GM18520 (cell line): ENCODE measurements around the gene MSANTD2.
"Not testable (repeated sequence)": the region's sequence is repeated elsewhere in the genome, so short reads cannot be mapped to it uniquely, and the experiment has no call there.

ENCODE experiments used
- ATAC-seq: cut with Tn5 transposase; IDR thresholded peaks from one replicate; pipeline ENCODE4 v1.9.1; 2021; ENCODE audit not compliant: unreplicated experiment

MSANTD2 gene

GRCh38 chr11:124778281-124778680, 21.9 kb downstream of the MSANTD2 start:
- no peak for ATAC-seq

DNA sequence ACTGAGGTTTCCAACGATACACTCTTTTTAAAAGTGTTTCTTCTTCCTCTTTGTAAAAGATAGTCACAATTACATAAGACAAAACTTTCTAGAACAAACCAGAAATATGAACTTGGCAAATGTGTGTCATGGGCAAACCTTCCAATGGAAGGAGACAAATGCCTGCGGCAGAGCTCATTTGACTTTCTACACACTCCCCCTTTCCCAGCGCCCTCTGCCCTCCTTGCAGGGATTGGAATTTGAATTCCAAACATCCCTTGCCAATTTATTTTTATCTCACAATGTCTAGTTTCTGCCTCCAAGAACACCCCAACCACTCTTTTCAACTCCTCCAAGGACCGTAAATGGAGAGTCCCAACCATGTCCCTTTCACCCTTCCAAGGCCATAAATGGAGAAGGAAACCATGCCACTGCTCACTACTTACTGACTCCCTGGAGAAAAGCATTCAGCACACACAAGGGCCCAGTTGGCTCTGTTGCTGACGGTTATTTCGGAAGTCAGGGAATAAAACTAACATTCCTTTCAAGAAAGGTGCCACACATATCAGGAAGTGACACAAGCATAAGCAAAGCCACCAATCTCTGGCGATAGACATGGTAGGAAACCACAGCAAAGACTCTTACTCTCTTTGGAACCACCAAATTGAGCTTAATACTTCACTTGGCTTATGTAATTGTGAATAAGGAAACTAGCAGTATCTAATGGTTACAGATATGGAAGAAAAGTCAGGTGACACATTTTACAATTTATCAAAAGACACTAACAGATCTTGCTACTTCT, 23.2 kb downstream of the MSANTD2 start:
- ATAC-seq = no peak

DNA sequence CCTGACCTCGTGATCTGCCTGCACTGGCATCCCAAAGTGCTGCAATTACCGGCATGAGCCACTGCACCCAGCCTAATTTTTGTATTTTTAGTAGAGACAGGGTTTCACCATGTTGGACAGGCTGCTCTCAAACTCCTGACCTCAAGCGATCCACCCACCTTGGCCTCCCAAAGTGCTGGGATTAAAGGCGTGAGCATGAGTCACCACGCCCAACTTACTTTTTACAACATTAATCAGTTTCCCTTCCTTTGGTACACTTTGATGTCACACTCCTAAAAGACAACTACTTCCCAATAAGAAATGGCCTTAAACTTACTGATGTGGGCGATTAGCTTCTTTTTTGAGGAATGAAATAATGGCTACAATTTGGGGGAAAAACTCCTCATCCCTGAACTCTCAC, 29.2 kb downstream of the MSANTD2 start:
- not testable (repeated sequence) for ATAC-seq

GRCh38 chr11:124769806-124770774, 30.1 kb downstream of the MSANTD2 start:
- ATAC-seq = no peak

DNA sequence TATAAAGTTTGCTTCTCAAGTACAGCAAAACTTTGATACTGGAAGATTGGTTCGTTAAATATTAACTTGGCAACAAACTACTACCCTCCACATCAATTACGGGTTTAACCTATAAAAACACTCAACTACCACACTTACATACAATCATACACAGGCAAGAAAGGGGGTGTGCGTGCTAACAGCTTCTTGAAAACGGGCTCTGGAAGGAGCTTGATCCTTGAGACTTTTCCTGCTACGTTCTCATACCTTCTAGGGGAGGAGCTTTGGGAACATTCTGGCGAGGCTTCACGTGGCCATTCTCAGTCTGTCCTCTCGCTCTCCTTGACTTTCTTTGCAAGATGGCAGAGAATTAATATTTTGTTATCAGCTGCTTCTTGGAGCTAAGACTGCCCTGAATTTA, 31.3 kb downstream of the MSANTD2 start:
- ATAC-seq = no peak

- no peak for ATAC-seq
Measured at GRCh38 chr11:124766156-124766555, 34.0 kb downstream of the MSANTD2 start.

GRCh38 chr11:124763156-124763947, 36.9 kb downstream of the MSANTD2 start:
- no peak for ATAC-seq

GRCh38 chr11:124762624-124763155, 37.5 kb downstream of the MSANTD2 start:
- ATAC-seq = no peak

DNA sequence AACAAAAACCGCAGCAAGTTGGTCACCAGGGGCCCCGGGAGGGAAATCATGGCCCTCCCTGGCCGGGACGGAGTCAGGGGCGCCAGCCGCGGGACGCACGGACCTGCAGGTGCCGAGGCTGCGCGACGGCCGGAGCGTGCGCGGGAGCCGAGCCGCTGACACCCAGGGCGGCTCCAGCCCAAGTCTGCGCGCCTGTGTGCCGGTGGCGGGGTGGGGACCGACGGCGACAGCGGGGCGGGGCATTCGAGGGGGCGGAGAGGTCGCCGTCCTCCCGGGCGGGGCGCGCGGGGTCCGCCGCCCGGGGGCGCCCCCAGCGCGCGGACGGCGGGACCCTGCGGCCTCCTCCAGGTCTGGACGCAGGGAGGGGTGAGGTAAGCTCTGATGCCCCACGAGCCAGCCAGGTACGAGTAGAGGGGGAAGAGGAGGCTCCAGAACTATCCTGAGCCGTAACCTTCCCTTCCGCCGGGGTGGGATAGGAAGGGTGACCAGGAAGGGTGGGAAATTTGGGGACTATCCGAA, 38.0 kb downstream of the MSANTD2 start, which contains the start of gene ESAM:
ESAM (minus strand) TSS at position 186 of the 519 bp plus-strand sequence; CDS start at position 50, 136 bp downstream.
- peak; percentile 59 for ATAC-seq

- peak; percentile 1 for ATAC-seq
Measured at GRCh38 chr11:124761301-124762104, 38.7 kb downstream of the MSANTD2 start.

GRCh38 chr11:124760806-124761205, 39.4 kb downstream of the MSANTD2 start:
- ATAC-seq = no peak

DNA sequence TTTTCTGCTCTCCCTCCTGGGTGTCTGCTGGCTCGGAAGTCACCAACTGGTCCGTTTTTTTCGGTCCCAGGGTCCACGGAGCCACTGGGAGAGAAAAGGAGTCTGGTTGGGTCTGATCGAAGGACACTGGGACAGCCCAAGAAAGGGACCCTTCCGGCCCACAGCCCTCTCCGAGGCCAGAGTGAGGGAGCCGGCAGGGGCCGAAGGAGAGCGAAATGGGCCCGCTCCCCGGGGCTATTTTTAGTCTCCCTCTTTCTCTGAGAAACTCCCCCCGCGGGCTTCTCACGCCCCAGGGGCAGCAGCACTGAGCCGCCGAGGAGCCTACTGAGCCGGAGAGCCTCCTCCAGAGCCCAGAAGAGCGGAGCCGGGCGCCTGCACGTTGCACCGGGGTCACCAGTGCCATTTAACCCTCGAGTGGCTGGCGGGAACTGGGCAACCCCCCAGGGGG, 40.0 kb downstream of the MSANTD2 start:
- no peak for ATAC-seq

DNA sequence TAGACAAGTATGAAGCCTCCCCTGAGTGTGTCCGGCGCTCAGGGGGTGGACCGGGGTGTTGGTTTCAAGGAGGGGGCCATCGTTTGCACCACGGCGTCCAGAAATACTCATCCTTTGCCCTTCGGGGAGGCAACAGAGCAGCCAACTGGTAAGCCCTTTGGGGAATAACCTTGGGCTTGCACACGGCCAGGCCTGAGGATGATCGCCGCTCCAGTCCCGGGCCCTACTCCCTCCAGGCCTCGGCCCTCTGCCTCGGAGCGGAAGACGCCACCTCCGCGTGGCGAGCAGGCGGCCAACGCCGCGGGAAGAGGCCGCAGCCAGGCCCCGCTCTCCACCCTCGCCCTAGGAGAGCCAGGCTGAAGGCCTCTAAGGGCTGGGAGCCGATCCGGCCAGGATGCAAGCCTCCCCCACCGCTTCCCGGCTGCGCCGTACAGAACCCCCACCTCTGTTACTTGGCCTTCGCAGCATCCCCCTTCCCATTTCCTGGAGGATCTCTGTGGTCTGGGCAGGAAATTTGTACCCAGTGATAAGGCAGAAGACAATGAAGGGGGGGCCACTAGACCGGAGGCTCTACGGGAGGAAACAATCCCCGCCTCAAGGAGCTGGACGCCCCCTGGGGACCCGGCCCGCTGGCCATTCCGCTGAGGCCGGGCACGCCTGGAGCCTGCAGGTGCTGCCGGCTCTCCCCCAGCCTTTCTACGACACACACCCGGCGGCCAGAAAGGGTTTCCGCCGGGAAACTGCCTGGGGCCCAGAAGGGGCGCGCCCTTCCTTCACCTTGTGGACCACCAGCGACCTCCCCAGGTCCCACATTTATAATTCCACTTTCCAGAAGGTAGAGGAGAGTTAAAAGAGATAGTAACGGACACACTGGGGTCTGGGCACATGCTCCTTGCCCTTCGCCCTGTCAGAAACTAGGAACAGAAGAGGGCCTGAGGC, 40.7 kb downstream of the MSANTD2 start:
- no peak for ATAC-seq

DNA sequence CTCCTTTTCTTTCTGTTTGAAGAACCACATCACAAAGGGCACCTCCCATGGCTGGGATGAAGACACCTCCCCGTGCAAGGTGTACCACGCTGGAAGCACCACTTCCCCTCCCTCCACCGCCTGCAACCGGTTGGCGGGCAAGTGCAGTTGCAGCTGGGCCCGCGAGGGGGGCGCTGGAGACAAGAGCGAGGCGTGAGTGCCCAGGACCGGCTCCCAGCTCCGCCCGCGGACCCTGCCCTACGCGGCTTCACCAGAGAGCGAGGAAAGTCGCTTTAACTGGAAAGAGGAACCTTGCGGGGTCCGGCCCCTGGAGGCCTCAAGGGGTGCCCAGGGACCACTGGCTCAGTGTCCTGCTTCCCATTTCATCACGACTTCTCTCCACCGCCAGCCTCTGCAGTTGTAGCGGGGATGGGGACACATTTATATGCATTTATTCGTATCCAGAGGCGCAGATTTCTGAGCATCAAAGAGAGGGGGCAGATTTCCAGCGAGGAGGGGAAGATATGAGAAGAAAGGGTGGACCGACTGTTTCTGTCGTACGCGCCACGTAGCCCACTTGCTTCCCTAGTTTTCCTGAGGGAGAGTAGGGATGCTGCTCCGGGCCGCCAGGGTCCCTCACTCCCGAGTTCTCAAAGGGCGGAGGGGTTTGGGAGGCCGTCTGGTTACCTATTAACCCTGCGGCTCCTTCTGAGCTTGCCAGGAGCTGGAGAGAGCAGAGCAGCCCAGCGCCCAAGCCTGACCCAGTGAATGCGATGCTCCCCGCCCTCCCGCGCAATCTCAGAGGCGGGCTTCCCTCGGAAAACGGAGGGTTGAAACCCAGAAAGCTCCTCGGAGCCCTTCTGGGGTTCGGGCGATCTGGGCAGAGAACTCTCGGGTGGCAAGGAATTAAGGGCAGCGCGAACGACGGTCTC, 41.6 kb downstream of the MSANTD2 start:
- peak; percentile 31 for ATAC-seq

GRCh38 chr11:124757320-124757719, 42.9 kb downstream of the MSANTD2 start:
- no peak for ATAC-seq

GRCh38 chr11:124756753-124757227, 43.4 kb downstream of the MSANTD2 start:
- no peak for ATAC-seq

DNA sequence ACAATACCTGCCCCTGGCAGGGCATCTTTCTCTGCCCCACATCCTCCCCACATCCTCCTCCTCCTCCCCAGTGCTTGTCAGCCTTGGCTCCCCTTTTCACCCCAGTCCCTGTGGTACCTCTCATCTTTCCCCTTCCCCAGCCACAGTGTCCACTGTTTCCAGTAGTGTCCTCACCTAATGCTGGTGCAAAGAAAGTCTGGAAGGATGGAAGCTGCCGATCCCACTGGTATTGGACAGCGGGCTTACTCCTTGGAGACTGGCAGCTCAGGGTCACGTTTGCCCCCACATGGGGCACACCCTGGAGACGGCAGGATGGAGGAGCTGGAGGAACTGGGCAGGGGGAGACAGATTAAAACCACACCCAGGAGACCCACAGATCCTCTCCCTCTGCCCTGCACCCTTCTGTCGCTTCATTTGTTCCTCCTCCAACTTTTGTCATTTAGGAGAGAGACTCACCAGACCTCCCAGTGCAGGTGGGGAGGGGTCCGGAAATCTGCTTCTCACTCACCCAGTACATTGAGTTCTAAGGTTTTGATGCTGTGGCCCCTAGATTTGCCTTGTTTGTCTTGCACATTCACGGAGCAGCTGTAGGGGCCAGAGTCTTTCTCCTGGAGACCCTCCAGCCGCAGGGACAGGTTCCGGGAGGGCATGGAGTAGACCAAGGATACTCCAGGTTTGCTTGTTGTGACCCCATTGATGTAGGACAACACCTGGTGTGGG, 44.0 kb downstream of the MSANTD2 start:
- no peak for ATAC-seq
